GM21786 (cell line): ENCODE results near the gene PBX1.

ENCODE experiments used
- ATAC-seq: cut with Tn5 transposase; IDR thresholded peaks from one replicate; pipeline ENCODE4 v1.9.1; 2021; ENCODE audit not compliant: unreplicated experiment

Gene PBX1

DNA sequence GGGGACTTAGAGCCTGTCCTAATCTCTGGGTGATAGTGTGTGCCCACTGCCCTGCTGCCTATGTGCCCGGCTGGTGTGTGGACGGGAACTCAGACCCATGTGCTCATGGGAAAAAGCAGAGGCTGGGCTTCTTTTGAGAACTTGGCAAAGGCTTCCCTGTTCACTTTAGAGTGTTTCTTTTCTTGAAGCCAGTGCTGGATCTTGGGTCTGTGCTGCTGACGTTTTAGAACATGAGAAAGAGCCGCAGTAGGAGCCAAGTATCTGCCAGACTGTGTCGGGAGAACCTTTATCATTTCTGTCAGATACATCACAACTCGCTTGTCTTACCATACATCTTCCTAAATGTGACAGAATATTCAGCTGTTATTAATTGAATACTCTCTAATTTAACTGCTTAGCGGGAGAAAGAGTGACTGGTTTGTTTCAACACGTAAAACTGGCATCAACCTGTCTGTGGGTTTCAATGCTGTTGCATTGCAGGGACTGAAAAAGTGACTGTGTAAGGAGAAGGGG is 195.2 kb downstream of the PBX1 start:
- ATAC-seq, result no peak

DNA sequence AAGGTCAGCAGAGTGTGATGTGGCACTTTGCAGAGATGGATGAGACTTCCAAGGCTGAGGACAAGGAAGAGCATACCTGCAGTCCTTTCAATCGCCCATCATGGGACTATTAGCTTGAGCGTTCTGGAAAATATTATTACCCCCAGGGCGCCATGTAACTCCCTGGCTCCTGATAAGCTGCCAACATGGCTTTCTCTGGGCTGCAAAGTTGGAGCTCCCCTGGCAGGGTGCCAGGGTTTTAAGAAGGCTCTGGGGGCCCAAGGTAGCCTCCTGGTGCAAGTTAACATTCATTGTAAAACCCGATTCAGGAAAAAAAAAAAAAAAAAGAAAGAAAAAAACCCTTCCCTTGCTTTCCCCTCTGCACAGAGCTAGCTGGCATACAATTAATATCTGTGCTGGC is 196.7 kb downstream of the PBX1 start:
- no peak for ATAC-seq

DNA sequence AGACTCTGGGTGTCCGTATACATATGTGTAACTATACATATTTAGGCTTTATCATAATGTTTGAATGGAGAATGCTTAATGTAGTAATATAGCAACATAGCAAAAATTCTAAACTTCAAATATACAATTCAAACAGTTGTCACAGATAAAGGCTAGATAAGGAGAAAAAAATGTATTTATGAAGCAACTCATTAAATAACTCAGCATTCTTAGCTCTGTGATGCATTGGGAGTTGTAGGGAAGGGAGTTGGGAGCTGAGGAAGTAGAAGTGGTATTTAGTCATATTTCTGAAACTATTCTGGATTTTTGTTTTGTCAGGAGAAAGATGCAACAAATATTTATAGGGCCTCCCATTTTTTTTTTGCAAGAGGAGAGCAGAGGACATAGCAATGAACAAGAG is 197.8 kb downstream of the PBX1 start:
- ATAC-seq, result no peak

GRCh38 chr1:164757625-164758024 is 198.6 kb downstream of the PBX1 start:
- ATAC-seq, result no peak

GRCh38 chr1:164759144-164759920 is 200.3 kb downstream of the PBX1 start:
- no peak for ATAC-seq

GRCh38 chr1:164759979-164760469 is 201.0 kb downstream of the PBX1 start:
- no peak for ATAC-seq

DNA sequence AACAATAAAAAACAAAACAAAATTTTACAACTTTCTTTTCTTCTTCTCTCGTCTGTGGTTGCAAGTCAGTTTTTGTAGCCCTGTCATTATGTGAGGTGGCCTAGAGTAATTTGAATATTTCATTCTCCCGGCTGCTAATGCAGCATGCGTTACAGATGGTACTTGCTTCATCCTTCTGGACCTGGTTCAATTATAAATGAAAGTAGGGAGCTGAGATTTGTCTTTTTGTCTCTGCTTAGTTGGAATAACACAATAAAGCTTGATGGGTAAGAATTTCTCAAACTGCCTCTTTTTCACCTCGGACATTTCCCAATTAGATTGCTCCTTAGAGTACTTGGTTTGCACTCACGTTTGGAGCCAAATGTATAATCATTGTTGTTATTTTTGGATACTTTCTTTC is 201.6 kb downstream of the PBX1 start:
- no peak for ATAC-seq

DNA sequence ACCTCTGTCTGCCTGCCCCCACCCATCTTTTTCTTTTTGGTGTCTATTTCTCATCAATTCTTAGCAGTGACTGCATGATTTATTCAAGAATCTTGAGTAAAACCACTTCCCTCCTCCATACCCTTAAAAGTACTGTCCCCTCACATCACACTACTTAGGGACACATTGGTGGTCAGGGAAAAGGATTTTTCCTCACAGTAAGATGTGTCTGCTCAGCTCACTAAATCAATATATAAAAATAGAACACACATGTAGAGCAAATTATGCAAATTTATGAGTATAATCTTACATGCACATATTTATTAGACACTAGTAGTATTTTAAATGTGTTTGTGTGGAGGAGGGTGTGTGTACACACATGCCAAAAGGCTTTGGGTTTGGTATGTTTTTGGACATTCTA is 202.0 kb downstream of the PBX1 start:
- ATAC-seq, result no peak

DNA sequence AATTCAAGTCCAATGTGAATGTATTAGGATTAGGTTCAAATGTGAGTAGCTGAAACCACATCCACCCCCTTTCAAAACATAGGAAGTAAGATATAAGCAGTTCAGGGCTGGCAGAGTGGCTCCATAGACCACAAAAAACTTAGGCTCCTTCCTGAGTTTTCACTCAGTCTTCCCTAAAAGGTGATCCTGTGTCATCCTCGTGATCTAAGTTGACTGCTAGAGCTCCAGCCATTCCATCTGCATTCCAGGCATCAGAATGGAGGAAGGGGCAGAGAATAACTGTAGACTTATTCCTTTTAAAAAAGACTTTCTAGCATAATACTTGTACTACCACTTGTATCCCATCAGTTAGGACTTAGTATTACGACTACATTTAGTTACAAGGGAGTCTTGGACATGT is 204.1 kb downstream of the PBX1 start:
- no peak for ATAC-seq

- no peak for ATAC-seq
These were observed 205.3 kb downstream of the PBX1 start for GRCh38 chr1:164764333-164764732.

DNA sequence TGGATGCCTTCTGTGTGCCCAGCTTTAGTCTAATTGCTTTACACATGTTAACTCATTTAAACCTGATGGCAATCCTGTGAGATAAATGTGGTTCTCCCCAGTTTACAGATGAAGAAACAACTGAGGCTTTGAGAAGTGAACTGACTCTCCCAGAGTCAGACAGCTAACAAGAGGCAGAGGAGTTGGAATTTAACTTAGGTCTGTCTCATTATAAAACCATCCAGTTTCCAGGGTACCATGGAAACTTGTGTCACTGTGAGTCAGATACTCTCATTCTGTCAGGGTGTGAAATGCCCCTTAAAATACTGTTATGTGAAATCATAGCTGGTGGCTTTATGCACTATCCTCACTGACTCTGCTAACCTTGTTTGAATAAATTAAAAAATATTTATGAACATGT is 206.6 kb downstream of the PBX1 start:
- ATAC-seq, result no peak

- no peak for ATAC-seq
These were observed 207.2 kb downstream of the PBX1 start for GRCh38 chr1:164765992-164766720.

DNA sequence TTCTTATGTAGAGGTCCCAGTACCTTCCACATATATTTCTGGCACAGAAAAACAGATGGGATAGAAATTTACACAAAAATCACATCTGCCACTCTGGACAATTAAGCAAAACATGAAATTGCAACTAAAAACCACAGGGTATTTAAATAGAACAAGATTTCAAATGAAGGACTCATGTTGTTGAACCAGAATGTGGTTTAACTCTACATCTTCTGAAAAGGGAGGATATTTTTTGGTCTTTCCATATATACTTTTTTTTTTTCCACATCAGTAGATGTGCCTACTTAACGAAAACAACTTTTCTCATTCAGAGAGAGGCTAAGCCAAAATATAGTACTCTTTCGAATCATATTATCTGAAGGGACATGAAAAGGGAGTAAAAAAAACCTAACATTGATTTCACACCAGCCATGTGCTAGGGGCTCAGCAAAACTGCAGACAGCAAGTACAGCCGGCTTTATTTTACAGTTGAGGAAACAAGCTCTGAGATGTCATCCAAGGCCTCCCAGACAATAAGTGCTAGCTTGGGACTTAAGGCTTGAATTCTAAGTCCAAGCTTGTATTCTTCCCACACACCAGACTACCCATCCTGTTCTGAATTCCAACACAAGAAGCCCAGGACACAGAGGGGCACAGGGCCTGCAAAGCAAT is 208.9 kb downstream of the PBX1 start:
- no peak for ATAC-seq

DNA sequence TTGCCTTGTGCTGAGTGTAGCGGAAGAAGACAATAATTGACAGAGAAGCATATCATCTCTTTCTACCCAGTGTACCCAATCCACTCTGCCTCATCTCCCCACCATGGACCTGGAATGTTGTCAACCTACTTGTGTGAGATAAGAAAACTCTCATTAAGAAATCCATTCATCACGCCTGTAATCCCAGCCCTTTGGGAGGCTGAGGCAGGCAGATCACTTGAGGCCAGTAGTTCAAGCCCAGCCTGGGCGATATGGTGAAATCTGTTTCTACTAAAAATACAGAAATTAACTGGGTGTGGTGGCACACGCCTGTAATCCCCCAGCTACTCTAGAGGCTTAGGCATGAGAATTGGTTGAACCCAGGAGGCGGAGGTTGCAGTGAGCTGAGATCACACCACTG is 209.6 kb downstream of the PBX1 start:
- no peak for ATAC-seq

GRCh38 chr1:164769486-164770130 is 210.6 kb downstream of the PBX1 start:
- no peak for ATAC-seq

GRCh38 chr1:164770131-164770529 is 211.1 kb downstream of the PBX1 start:
- ATAC-seq, result no peak

- no peak for ATAC-seq
These were observed 212.1 kb downstream of the PBX1 start for GRCh38 chr1:164771041-164771618.

DNA sequence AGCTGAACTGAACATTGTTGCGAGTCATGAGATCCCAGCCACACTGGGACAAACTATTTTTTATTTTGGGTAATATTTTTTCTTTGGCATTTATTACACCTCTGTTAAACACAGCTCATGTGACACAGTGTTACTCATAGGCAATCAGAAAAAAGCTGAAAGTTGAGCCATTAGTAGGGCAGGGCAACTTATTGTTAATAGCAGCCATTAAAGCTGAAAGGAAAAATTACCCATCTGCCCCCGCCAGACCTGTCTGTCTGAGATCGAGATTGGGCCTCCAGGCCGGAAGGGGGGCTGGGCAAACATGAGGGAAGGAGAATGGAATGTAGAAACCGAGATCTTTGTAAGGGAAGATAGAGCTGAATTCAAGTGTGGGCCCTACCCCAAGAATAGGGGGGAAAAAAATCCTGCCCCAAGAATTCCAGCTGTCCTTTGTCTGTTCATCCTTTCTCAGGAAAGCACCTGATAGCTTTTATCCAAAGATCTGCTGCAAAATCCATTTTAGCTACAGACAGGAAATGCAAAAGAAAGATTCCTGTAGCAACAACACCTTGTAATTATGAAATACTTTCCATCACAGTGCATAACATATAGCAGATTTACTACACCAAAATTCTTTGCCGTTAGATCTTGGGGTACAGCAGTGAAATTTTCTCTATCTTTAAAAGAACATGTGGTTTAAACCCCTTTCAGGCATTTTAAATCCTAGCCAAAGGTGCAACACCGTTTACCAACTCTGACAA is 212.8 kb downstream of the PBX1 start:
- no peak for ATAC-seq

DNA sequence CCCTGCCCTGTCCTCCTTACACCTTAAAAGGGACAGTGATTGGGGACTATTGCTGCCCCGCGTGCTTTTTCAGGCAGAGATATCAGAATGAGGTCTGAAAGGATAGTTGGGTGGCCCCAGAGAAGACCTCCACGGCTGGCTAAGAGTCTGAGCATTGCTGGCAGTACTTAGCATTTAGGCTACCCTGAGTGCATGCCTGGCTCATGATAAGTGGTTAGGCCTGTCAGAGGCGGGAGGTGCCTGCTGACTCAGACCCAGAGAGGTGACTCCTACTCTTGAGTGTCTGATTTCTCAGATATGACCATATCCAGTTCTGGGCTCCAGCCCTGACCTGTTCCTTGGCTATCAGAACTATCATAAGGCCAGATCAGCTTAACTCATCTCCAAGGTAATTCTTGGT is 213.7 kb downstream of the PBX1 start:
- no peak for ATAC-seq

DNA sequence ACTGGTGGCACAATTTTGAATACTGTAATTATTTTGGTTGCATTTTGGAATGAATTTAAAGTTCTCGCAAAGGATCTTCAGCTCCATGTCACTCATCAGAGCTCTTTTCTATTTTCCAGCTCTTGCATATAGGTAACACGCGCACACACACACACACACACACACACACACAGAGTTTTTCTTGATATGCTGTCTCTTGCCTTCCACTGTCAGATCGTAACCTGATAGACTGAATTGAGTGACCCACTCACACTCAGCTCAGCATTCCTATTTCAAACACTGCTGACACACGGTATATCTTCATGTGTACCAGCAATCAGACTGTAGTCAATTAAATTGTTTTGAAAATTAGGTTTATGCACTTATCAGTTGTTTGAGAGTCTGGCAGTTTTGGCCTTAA is 214.1 kb downstream of the PBX1 start:
- ATAC-seq, result no peak
